ENCODE measurements around the gene FNTB.
A peak's percentile ranks its signal among the peaks of the same experiment; 100 is the strongest.
"Not testable (repeated sequence)": the region's sequence is repeated elsewhere in the genome, so short reads cannot be mapped to it uniquely, and the experiment has no call there.

FNTB gene

GRCh38 chr14:65019944-65020566, 33.4 kb downstream of the FNTB start:
- peak; percentile 58 for DNase-seq

- DNase-seq = no peak
Measured at GRCh38 chr14:65024957-65025356, 38.3 kb downstream of the FNTB start.

- no peak for DNase-seq
Measured at GRCh38 chr14:65025818-65026217, 39.1 kb downstream of the FNTB start.

- no peak for DNase-seq
Measured at GRCh38 chr14:65026526-65026925, 39.8 kb downstream of the FNTB start.

DNA sequence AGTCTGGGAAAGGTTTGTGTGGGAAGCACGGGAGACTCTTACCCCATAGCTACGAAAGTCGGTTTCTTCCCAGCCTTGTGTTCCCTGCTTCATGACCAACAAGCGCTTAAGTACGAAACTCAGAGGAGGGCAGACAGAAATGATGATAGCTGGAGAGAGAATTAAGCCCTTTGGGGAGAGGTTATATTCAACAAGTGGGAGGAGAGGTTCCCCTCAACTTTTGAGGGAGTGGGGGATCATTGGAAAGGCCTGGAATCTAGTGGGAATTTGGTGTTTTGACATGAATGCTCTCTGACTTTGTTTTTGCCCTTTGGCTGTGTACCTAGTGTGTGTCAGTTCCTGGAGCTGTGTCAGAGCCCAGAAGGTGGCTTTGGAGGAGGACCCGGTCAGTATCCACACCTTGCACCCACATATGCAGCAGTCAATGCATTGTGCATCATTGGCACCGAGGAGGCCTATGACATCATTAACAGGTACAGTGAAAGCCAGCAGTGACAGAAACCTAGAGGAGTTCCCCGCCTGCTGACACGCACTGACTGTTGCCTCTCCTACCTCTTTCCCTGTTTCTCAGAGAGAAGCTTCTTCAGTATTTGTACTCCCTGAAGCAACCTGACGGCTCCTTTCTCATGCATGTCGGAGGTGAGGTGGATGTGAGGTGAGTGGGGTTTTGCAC, 40.6 kb downstream of the FNTB start:
- no peak for DNase-seq

- no peak for DNase-seq
Measured at GRCh38 chr14:65028937-65029336, 42.2 kb downstream of the FNTB start.

DNA sequence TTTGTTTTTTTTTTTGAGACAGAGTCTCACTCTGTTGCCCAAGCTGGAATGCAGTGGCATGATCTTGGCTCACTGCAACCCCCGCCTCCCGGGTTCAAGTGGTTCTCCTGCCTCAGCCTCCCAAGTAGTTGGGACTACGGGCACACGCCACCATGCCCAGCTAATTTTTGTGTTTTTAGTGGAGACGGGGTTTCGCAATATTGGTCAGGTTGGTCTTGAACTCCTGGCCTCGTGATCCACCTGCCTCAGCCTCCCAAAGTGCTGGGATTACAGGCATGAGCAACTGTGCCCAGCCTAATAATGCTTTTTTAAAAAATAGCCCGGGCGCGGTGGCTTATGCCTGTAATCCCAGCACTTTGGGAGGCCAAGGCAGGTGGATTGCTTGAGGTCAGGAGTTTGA, 44.6 kb downstream of the FNTB start:
- DNase-seq = not testable (repeated sequence)

DNA sequence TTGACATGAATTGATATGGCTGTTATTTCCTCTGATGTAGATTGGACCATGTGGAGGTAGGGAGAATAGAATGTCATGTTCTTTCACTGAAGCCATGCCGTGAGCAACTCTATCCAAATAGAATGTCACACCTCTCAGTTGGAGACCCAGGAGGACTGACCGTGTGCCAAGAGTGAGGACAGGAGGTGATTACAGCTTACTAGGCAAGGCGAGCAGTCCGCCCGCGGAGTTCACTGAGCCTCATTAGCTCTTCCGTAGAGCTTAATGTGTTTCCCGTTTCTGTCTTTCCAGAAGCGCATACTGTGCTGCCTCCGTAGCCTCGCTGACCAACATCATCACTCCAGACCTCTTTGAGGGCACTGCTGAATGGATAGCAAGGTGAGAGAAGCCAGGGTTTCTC, 45.6 kb downstream of the FNTB start:
- no peak for DNase-seq

- no peak for DNase-seq
Measured at GRCh38 chr14:65033181-65033580, 46.5 kb downstream of the FNTB start.

DNA sequence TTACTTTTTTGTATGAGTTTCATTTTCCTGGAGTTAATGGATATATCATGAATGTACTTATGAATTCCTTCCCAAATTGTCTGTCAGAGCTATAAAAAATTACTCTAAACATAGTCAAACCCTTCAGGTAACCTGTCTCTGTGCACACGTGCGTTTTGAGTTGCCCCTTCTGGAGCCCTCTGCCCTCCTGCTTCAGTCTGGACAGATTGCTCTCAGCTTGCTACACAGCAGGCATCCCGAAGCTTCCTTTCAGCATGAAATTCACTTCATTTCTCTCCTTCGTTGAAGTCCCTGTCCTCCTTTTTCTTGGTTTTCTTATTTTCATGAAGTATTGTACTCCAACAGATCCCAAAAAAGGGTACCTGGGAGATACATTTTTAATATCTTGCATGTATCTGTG, 47.3 kb downstream of the FNTB start:
- no peak for DNase-seq

- DNase-seq = no peak
Measured at GRCh38 chr14:65035049-65035448, 48.4 kb downstream of the FNTB start.

DNA sequence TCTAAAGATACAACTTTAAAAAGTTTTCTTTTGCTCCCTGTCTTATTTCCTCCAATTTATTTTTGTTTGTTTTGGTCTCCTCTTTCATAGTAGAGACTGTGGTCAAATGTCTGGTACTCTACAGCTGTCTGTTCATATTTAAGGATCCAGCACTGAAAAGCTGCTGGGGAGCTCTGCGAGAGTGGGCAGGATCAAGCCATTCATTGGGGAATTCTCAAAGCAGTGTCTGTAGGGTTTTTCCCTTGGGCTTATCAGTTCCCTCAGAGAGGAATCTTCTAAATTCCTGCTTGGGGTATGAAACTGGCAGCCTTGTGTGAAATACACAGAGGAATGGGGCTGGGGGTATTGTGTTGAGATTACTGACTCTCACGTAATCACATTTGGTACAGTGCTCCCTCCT, 52.3 kb downstream of the FNTB start:
- no peak for DNase-seq

DNA sequence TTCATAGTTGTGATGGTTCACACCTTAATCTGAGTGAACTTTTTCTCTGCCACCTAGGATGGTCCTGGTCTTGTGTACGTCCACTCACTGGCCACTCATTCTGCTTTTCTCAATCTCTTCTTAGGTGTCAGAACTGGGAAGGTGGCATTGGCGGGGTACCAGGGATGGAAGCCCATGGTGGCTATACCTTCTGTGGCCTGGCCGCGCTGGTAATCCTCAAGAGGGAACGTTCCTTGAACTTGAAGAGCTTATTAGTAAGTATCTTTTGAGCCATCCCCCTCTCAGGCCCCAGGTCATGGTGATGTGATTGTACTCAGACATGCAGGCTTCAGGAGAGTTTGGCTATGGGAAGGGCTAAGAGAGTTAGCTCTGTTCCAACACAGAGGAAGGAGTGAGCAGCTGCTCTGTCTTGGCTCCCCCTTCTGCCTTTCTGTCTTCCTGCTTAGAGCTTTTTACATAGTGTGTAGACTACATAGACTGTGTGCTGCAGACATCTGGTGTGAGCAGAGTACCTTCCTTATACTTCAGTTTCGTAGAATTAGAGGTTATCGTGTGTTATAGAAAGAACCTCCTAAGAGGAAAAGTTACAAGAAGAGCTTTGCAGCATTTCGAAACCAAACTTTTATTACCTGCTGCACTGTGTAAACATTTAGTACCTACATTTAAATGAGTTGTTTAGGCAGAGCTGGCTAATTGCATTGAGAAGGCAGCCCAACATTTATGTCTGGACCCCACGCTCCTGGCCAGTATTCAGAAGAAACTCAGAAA, 54.2 kb downstream of the FNTB start:
- DNase-seq = no peak

DNA sequence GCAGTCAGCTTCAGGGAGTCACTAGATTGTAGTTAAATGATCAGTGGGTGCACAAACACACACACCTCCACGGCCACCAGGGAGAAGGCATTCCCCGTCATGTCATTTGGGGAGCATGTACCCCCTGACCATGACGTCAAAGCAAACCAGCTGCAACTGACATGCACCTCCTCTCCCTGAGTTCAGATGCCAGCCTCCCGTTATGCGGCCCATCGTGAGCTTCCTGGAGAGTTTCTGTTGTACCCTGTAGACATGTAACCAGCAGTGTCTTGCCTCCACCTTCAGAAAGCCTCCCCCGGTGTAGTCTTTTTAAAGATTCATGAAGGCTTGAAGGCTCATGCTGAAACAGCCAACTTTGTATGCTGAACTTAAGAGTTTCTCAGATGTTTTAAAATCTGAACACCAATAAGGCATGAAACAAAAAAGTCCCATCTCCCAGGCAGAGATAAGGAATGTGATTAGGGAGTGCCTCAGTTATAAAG, 54.8 kb downstream of the FNTB start:
- no peak for DNase-seq

DNA sequence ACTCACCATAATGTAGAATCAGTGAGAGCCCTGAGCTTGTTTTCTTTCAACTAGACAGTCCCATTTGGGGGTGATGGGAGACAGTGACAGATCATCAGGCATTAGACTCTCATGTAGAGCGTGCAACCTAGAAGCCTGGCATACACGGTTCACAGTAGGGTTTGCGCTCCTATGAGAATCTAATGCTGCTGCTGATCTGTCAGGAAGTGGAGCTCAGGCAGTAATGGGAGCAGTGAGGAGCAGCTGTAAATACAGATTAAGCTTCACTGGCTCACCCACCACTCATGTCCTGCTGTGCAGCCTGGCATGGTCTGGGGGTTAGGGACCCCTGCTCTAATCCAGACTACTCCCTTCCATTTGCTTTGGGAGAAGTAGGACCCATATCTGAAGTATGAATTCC, 55.6 kb downstream of the FNTB start:
- DNase-seq = no peak

- no peak for DNase-seq
Measured at GRCh38 chr14:65042731-65043372, 56.2 kb downstream of the FNTB start.

DNA sequence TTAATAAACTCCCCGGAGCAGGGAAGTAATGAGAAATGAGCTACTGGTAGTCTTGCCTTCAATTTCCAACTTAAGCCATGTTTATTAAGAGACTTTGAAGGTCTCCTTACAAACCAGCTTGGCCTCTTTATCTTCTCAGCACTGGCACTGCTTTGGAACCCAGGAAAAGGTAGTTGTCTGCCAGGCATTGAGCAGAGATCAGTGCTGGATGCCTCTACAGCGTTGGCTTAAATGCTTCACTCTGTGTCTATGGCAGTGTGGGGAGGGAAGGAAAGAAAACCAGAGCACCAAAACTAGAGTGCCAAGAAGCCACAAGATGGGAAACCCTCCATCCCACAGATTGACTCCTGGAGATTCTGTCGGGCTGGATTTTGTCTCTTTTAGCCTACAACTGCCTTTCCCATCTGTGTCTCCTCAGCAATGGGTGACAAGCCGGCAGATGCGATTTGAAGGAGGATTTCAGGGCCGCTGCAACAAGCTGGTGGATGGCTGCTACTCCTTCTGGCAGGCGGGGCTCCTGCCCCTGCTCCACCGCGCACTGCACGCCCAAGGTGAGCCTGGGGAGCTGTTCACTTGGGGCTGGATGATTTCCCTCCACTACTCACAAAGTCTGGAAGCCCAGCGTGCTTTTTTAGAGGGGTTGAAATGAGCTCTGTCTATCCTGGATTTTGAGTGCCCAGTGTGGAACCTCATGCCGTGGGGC, 57.3 kb downstream of the FNTB start:
- DNase-seq = no peak

GRCh38 chr14:65044596-65044959, 57.9 kb downstream of the FNTB start:
- no peak for DNase-seq

DNA sequence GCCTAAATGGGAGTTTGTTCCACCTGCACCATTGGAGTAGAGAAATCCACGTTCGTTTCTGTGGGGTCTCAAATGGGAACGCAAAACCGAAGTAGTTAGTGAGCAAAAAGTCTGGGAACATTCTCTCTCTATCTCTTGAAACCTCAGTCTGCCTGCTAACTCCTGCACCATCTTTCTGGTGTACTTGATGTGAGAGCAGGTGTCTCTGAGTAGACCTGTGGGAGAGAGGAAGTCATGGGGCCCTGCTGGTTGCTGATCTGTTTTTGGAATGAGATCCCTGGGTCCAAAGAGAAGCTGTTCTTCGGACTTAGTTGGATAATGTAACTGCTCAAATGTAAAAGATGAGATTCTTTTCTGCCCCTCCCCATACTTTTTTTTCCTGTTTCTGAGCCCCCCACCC, 58.3 kb downstream of the FNTB start:
- DNase-seq = no peak

DNA sequence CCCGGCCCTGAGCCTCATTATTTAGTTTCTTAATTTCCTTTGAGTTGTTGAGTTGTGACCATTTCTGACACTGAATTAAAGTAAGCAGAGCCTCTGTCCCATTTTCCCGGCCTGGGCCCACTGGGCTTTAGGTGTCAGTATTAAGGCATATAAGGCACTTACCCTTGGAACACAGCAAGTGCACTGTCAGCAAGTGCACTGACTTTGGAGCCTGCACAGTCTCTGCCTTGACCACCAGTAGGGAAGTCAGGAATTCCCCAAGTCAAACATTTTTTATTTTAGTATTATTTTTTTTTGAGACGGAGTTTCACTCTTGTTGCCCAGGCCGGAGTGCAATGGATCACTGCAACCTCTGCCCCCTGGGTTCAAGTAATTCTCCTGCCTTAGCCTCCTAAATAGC, 59.0 kb downstream of the FNTB start:
- DNase-seq = no peak

GRCh38 chr14:65052832-65053231, 66.1 kb downstream of the FNTB start:
- DNase-seq = no peak

DNA sequence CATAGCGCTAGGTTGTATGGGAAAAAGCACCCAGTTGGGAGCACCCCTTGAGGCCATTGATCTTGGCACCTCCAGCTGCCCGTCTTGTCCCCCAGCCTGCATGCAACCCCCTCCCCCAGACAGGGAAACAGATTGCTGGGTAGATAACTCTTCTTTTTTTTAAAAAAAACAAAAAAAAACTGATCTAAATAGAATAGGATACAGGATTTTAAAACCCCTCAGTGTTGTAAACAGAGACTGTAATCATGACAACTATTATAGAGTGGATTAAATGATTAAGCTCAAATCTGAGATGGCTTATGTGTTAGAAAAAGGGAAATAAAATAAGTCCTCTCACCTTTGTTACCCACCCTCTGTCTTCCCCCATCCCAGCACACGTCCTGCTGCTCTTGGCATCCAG, 66.8 kb downstream of the FNTB start:
- no peak for DNase-seq

- DNase-seq = no peak
Measured at GRCh38 chr14:65054471-65055085, 67.9 kb downstream of the FNTB start.

Measured in NCI-H2227 treated with DMSO at 0.1 percent for 48 hours (cell line).